PFSK-1 (cell line): ENCODE measurements around the gene LEMD2.

Source experiments
- FOXP2 ChIP-seq: optimal IDR thresholded peaks from 2 replicates; pipeline ENCODE3; 2011; ENCODE audit warnings: borderline replicate concordance, control low read depth, inconsistent platforms; ENCODE audit not compliant: insufficient read depth; ENCODE audit errors: extremely low read length, extremely low read depth
- POLR2AphosphoS5 ChIP-seq: IDR thresholded peaks from 2 replicates; pipeline ENCODE4 v1.6.1; 2012; ENCODE audit warnings: low read depth, mild to moderate bottlenecking, control low read depth, low read length, moderate library complexity
- SIN3A ChIP-seq: IDR thresholded peaks from 2 replicates; pipeline ENCODE4 v1.6.1; 2012; ENCODE audit warnings: mild to moderate bottlenecking, low read length, moderate library complexity, borderline replicate concordance; ENCODE audit not compliant: insufficient read depth
- TAF1 ChIP-seq: IDR thresholded peaks from 2 replicates; pipeline ENCODE4 v1.6.1; 2012; ENCODE audit warnings: low read length, control low read depth, borderline replicate concordance; ENCODE audit not compliant: insufficient read depth

DNA sequence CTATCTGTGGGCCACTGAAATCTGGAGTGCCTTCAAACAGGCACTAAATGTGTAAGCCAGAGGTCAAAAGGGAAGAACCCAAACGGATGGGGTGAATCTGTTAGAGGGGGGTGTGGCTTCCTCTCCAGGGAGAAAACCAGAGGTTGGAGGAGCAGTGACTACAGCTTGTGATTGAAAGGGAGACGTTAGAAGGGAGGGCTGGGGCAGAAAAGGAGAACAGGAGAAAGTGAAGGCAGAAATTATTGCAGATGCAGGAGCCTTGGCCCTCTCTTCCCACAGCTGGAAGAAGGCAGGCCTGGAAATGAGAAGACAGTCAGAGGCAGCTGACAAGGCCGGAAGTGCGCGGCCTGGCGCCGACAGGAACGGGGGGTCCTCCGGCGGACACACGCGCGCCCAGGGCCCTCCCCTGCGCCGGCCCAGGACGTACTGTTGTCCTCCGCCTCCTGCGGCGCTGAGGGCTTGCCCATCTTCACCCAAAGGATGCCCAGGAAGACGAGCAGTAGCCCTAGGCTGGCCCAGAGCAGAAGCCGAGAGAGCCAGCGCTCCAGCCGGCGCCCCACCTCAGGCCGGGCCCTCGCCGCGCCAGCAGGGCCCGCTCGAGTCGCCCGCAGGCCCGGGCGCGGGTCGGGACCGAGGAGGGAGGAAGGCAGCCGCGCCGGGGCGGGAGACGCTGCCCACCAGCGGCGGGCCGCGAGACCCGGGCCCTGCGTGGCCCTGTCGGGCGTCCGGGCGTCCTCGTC, 806 bp downstream of the LEMD2 start:
- TF ChIP-seq TAF1 (no peak), SIN3A (peak; percentile 67; the same call in 1 of the 2 replicates), POLR2AphosphoS5 (peak; percentile 57), FOXP2 (peak; percentile 38)
